ENCODE data around the gene DDC.
"Not testable (repeated sequence)": the region's sequence is repeated elsewhere in the genome, so short reads cannot be mapped to it uniquely, and the experiment has no call there.

DDC gene

GRCh38 chr7:50556247-50556991 lies 8.8 kb downstream of the DDC start:
- DNase-seq: no peak

GRCh38 chr7:50555594-50556140 lies 9.5 kb downstream of the DDC start:
- DNase-seq: no peak

GRCh38 chr7:50554431-50555322 lies 10.5 kb downstream of the DDC start:
- DNase-seq: no peak

GRCh38 chr7:50553973-50554372 lies 11.2 kb downstream of the DDC start:
- DNase-seq: no peak

GRCh38 chr7:50552921-50553320 lies 12.3 kb downstream of the DDC start:
- no peak for DNase-seq

- DNase-seq: no peak
Observed at GRCh38 chr7:50552139-50552538, 13.1 kb downstream of the DDC start.

- DNase-seq: not testable (repeated sequence)
Observed at GRCh38 chr7:50545613-50546012, 19.6 kb downstream of the DDC start.

GRCh38 chr7:50544992-50545391 lies 20.2 kb downstream of the DDC start:
- DNase-seq: no peak

GRCh38 chr7:50543776-50544442 lies 21.3 kb downstream of the DDC start:
- no peak for DNase-seq

GRCh38 chr7:50542132-50542531 lies 23.1 kb downstream of the DDC start:
- no peak for DNase-seq

GRCh38 chr7:50540785-50541579 lies 24.2 kb downstream of the DDC start:
- no peak for DNase-seq

GRCh38 chr7:50539725-50540124 lies 25.5 kb downstream of the DDC start:
- DNase-seq: no peak

- no peak for DNase-seq
Observed at GRCh38 chr7:50538478-50538877, 26.7 kb downstream of the DDC start.

GRCh38 chr7:50537417-50537816 lies 27.8 kb downstream of the DDC start:
- DNase-seq: no peak

- DNase-seq: not testable (repeated sequence)
Observed at GRCh38 chr7:50535291-50535711, 29.9 kb downstream of the DDC start.

- no peak for DNase-seq
Observed at GRCh38 chr7:50534690-50535290, 30.4 kb downstream of the DDC start.

GRCh38 chr7:50533866-50534265 lies 31.3 kb downstream of the DDC start:
- no peak for DNase-seq

- peak in 17 of 56 donors; percentile 31 to 75 (median 61) for DNase-seq
Observed at GRCh38 chr7:50531928-50532327, 33.3 kb downstream of the DDC start.

- peak in 43 of 56 donors; percentile 17 to 88 (median 63) for DNase-seq
Observed at GRCh38 chr7:50531401-50531911, 33.7 kb downstream of the DDC start.

GRCh38 chr7:50530766-50531165 lies 34.4 kb downstream of the DDC start:
- DNase-seq: no peak

Data from nucleus accumbens (tissue), 56 donors.